A204.1 (cell line): Measurements from ENCODE around the gene TSPAN7.

Experiments used
- FAIRE-seq: peaks from 2 replicates; lab custom pipeline; 2012; peaks lifted over from hg19 to GRCh38; lab: Jason Lieb, UNC

The TSPAN7 gene

GRCh38 chrX:38649221-38649620 lies 87.9 kb downstream of the TSPAN7 start:
- no peak for FAIRE-seq

GRCh38 chrX:38649674-38650647 lies 88.6 kb downstream of the TSPAN7 start:
- no peak for FAIRE-seq

- no peak for FAIRE-seq
Observed at GRCh38 chrX:38651625-38652601, 90.6 kb downstream of the TSPAN7 start.

GRCh38 chrX:38652934-38653442 lies 91.6 kb downstream of the TSPAN7 start:
- FAIRE-seq = no peak

GRCh38 chrX:38654302-38654701 lies 93.0 kb downstream of the TSPAN7 start:
- FAIRE-seq = no peak

DNA sequence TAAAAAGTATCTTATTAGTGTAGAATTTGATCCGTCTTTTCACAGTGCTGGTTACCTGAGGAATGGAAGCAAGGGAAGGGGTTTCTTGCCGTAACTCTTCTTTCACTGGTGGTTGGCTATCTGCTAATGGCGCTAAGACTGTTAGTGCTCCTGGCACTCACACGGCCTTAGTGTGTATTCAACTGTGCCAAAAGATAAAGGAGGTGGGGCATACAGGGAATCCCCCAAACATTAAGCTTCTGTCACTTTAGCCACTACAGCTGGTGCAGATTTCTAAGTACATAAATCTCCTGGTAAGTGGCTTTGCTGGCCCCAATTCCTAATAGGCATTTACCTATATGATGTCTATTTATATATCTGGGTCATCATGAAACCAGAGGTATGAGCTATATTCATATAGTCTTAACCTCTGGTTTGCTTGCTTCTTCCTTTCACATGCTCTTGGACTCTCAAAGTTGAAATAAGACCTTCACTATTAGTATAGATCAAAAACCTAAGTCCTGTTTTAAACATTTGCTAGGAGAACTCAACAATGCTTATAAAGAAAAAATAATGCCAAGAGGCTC lies 95.1 kb downstream of the TSPAN7 start:
- no peak for FAIRE-seq

DNA sequence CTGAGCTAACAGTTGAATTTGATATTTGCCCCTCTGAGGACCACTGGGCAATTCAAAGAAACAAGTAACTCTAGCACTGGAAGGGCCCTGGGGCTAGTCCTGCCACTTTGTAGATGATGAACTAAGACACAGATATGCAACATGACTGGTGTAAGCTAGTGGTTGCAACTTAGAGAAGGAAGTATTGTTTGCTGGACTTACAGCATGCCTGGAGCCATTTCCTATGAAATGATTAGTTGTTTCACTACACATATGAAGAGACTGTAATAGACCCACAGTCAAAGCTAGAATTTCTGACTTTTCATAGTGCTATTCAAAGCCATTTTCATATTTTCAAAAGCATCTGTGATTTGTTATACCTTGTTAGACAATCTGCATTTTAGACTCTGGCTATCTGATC lies 96.2 kb downstream of the TSPAN7 start:
- FAIRE-seq = no peak

GRCh38 chrX:38660395-38661102 lies 99.2 kb downstream of the TSPAN7 start:
- FAIRE-seq = no peak

DNA sequence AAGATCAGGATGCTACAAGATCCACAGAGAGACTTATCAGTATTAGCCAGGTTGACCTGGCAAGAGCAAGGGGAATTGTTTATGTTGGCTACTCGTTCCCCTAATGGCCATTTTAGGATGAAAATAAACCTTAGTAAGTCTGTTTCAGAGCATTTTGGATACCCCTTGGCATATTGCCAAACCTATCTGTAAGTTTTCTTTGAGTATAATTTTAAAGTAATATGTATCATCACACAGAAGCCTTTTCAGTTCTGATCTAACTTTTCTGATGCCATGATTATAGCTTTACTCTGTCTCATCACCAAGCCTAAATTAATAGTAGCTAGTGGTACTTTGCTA lies 99.7 kb downstream of the TSPAN7 start:
- no peak for FAIRE-seq

GRCh38 chrX:38661561-38661960 lies 100.2 kb downstream of the TSPAN7 start:
- no peak for FAIRE-seq

DNA sequence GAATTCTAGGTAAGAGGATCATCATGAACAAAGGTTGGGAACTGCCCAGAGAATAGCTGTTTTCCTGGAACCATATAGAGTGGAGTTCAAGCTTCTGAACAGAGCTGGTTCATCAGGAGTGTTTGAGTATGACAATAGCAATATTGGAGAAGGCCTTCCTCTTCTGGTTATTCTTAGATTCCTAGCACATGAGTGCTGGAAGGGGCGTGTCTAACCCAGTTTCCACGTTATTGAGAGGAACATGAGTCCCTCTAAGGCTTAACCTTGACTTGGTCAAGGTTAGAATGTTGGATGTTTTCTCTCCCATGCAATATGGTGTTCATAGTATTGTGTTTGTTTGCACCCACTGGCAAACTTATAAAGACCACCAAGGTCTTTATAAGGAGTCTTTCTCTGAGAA lies 101.3 kb downstream of the TSPAN7 start:
- FAIRE-seq = no peak

DNA sequence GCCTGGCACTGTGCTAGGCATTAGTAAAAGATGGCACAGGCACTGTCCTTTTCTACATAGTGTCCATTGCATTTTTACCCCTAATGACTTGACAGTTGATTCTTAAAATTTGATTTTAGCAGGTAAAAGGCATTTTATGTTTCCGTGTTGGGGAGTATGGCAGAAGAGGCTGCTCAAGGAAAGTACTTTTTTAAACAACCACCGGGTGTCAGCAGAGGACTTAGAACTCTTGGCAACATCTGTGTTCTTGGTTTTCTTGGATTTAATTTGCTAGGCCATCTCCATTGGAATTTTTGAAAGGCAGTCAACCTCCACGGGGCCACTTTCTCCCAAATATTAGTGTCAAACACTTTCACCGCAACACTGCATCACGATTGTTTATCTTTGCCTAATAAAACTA lies 102.9 kb downstream of the TSPAN7 start:
- FAIRE-seq = peak; percentile 47

GRCh38 chrX:38666909-38667308 lies 105.6 kb downstream of the TSPAN7 start:
- FAIRE-seq = no peak

DNA sequence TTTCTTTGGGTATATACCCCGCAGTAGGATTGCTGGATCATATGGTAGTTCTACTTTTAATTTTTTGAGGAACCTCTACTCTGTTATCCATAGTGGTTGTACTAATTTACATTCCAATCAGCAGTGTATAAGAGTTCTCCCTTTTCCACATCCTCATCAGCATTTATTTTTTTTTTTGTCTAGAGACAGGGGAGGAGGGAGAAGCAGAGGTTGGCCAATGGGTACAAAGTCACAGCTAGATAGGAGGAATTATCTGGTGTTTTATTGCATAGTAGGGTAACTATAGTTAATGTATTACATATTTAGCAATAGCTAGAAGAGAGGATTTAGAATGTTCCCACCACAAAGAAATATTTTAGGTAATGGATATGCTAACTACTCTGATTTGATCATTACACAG lies 107.4 kb downstream of the TSPAN7 start:
- no peak for FAIRE-seq

- no peak for FAIRE-seq
Observed at GRCh38 chrX:38669428-38669827, 108.1 kb downstream of the TSPAN7 start.

DNA sequence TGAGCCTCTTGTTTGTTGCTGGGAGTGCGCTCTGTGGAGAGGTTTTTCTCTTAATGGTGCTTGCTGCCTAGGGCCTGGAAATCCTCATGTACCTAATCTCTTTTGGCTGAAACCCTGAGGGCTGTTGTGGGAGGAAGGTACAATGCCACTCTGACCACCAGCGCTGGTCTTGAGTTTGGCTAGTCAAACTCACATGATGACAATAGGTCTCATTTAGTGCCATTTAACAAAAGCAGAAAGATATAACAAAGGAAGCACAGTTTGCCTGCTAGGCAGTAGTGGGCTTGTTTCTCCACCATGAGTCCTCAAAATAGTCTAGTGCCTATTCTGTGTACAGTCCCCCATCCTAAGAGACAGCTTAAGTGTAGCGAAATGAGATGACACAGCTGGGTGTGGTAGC lies 111.3 kb downstream of the TSPAN7 start:
- FAIRE-seq = no peak

- FAIRE-seq = no peak
Observed at GRCh38 chrX:38675856-38676255, 114.5 kb downstream of the TSPAN7 start.

DNA sequence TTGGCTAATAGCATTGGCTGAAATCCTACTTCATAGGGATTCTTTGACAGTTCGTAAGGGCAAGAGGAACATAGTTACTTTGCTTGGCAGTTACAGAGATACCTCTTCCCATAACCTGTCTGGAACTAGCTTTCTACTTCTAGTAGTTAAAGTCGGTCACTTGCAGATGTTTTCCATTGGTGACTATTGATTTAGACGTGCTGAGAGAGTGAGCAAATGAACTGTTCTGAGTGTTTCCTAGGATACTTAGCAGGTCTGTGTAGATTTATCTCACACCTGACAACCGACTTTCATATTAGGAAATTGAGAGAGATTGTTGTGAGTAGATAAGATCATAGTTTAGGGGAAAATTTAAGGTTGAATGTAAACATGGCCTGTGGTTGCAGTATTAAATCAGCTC lies 116.8 kb downstream of the TSPAN7 start:
- no peak for FAIRE-seq

GRCh38 chrX:38678821-38679220 lies 117.5 kb downstream of the TSPAN7 start:
- FAIRE-seq = no peak

DNA sequence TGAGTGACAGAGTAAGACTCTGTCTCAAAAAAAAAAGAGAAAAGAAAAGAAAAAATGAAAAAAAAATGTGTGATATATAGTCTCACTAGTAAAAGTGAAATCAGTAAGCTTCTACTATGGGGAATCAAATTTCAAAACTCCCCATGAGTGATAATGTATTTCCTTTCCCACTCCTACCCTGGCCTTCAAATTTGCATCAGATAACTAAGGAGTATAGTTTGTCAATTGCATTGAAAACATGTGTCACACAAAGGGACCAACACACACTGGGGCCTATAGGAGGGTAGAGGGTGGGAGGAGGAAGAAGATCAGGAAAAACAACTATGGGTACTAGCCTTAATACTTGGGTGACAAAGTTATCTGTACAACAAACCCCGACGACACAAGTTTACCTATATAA lies 118.4 kb downstream of the TSPAN7 start:
- FAIRE-seq = no peak

- FAIRE-seq = no peak
Observed at GRCh38 chrX:38682095-38682494, 120.8 kb downstream of the TSPAN7 start.

GRCh38 chrX:38692961-38693360 lies 131.6 kb downstream of the TSPAN7 start:
- no peak for FAIRE-seq
